Right cardiac atrium (tissue), 5 donors: Measurements from ENCODE around the gene MYBBP1A. TPM values are rescaled to one million over a fixed set of nuclear protein-coding genes. Genes with fewer than 3 reads are reported as not detected.
A peak's percentile ranks its signal among the peaks of the same experiment; 100 is the strongest.
"Not testable (repeated sequence)": the region's sequence is repeated elsewhere in the genome, so short reads cannot be mapped to it uniquely, and the experiment has no call there.

Source experiments
- ATAC-seq, 2 donors: fragments of 200-7000 bp; cut with Tn5 transposase; one replicate each; pipeline versions ENCODE4 v1.8.0 to v1.9.1; 2020; ENCODE audit warnings: moderate library complexity in 2 of 2, mild to moderate bottlenecking in 1 of 2
- DNase-seq, 3 donors: peaks; one replicate each; pipeline ENCODE4 v3.0.0-alpha.2; 2020
- H3K27ac ChIP-seq: one replicate; pipeline ENCODE4 v1.5.1; 2013; ENCODE audit warnings: mild to moderate bottlenecking, low read length, control low read depth, moderate library complexity
- H3K27me3 ChIP-seq: one replicate; pipeline ENCODE4 v1.6.1; 2013; ENCODE audit not compliant: control insufficient read depth, insufficient read depth
- H3K4me1 ChIP-seq: one replicate; pipeline ENCODE4 v1.6.1; 2013; ENCODE audit warnings: low read length; ENCODE audit not compliant: control insufficient read depth, insufficient read depth
- H3K4me3 ChIP-seq: one replicate; pipeline ENCODE4 v1.5.1; 2013; ENCODE audit warnings: low read length, control low read depth
- H3K9me3 ChIP-seq: one replicate; pipeline ENCODE4 v1.6.1; 2013; ENCODE audit warnings: low read length; ENCODE audit not compliant: control insufficient read depth
- WGBS: extraction: QIAGEN DNeasy Blood & Tissue Kit; methylation state at CpG from one replicate; pipeline ENCODE4 v1.1.7; 2013; 5-methylcytosine and 5-hydroxymethylcytosine counted together
- intact Hi-C, 4 donors: fragments of 100-400 bp; cut with DNase I; formaldehyde crosslinking; loops; one replicate each; pipeline versions ENCODE4 v1.11.0 to v1.14.0; 2022 to 2023
- long read RNA-seq, 4 donors: library from polyadenylated mRNA; unstranded; transcript quantifications; one replicate each; pipeline ENCODE4 v2.0.0, GENCODE V29; 2020 to 2021
- polyA plus RNA-seq: library from polyadenylated mRNA; stranded (reverse); fragments of 200-250 nt; gene quantifications from one replicate; pipeline ENCODE4 v1.2.3, GENCODE V29; 2013
- total RNA-seq, 4 donors: library from RNA; stranded (reverse); fragmentation: NEBNext Ultra II Directional; extraction: Animal tissue kit (Norgen Biotek cat#: 25700); gene quantifications; one replicate each; pipeline ENCODE4 v1.2.1, GENCODE V29; 2021
- donor health status: healthy with polysubstance abuse.
- donor health status: DM: no; HTN: yes; CAD: no.
- donor health status: DM: no; HTN: no; CAD: no.
- donor health status: DM: no; HTN: yes; CAD: no; lungs with severe emphysema.
- donor health status: DM: yes; HTN: yes; CAD: no.

MYBBP1A gene
- 10 to 100 TPM; 18.4 to 28.5 (median 23.1) TPM for total RNA-seq
- polyA plus RNA-seq, result 15.9 TPM
- long read RNA-seq, donor 1, full-length matches to known transcripts, result 10 of 29 reads
- long read RNA-seq, donor 1, partial matches to known transcripts, result 9 of 29 reads
- long read RNA-seq, donor 1, other reads (novel, unspliced or antisense), result 10 of 29 reads
- long read RNA-seq, donor 2, full-length matches to known transcripts, result 1 of 9 reads
- long read RNA-seq, donor 2, partial matches to known transcripts, result 5 of 9 reads
- long read RNA-seq, donor 2, other reads (novel, unspliced or antisense), result 3 of 9 reads
- long read RNA-seq, donor 3, full-length matches to known transcripts, result 10 of 35 reads
- long read RNA-seq, donor 3, partial matches to known transcripts, result 14 of 35 reads
- long read RNA-seq, donor 3, other reads (novel, unspliced or antisense), result 11 of 35 reads
- long read RNA-seq, donor 4, full-length matches to known transcripts, result 3 of 7 reads
- long read RNA-seq, donor 4, partial matches to known transcripts, result 4 of 7 reads
- long read RNA-seq, donor 4, other reads (novel, unspliced or antisense), result 0 of 7 reads

- Histone ChIP-seq H3K27me3 (no peaks in the 10 kb centered on the region), H3K4me1 (peaks cover 4% of the 10 kb centered on the region), H3K4me3 (peak within 1 kb of the TSS; percentile 86), H3K27ac (peak within 1 kb of the TSS; percentile 71), H3K9me3 (no peaks in the 10 kb centered on the region)
- DNase-seq (peak; percentile 99), ATAC-seq (peak; percentile 93)
- WGBS, result under 1% methylated on average over 69 of the region's 69 CpGs
- intact Hi-C loops, result loop anchor here in 1 of 4 donors (5.0 kb wide), 1 partner anchor 133 kb away; no protein-coding TSS in a partner anchor
These were observed at the start of gene MYBBP1A for GRCh38 chr17:4554997-4555799. MYBBP1A (minus strand) TSS chr17:4555384; CDS start chr17:4555324, 60 bp downstream.

- 85% methylated on average over 11 of the region's 11 CpGs for whole genome bisulfite sequencing
- intact Hi-C loops, H3K4me3 ChIP-seq, H3K4me1 ChIP-seq, H3K27me3 ChIP-seq, ATAC-seq, H3K27ac ChIP-seq, DNase-seq, H3K9me3 ChIP-seq: not testable (repeated sequence)
These were observed 49.6 kb upstream of the MYBBP1A start for GRCh38 chr17:4604736-4605135.

- peak; percentile 87 to 96 (median 92) for DNase-seq
- H3K27ac ChIP-seq, result peak overlapping the region; percentile 14
- 56% methylated on average over 18 of the region's 18 CpGs for WGBS
- intact Hi-C loops, result no loop called here
- H3K9me3 ChIP-seq, result no peaks in the 10 kb centered on the region
- H3K4me1 ChIP-seq, result peaks cover 10% of the 10 kb centered on the region
- H3K27me3 ChIP-seq, result no peaks in the 10 kb centered on the region
- no peak overlapping the region for H3K4me3 ChIP-seq
- peak; percentile 38 to 40 for ATAC-seq
These were observed 49.0 kb upstream of the MYBBP1A start for GRCh38 chr17:4604111-4604644.

- peaks cover 10% of the 10 kb centered on the region for H3K4me1 ChIP-seq
- no peak overlapping the region for H3K4me3 ChIP-seq
- intact Hi-C loops, result no loop called here
- WGBS, result 82% methylated on average over 5 of the region's 5 CpGs
- H3K27ac ChIP-seq, result no peak overlapping the region
- DNase-seq, result no peak
- H3K9me3 ChIP-seq, result no peaks in the 10 kb centered on the region
- H3K27me3 ChIP-seq, result no peaks in the 10 kb centered on the region
- ATAC-seq, result no peak
These were observed 46.9 kb upstream of the MYBBP1A start for GRCh38 chr17:4602041-4602440.

GRCh38 chr17:4601326-4601725 is 46.1 kb upstream of the MYBBP1A start:
- H3K27ac ChIP-seq, result peak overlapping the region; percentile 86
- DNase-seq (no peak), ATAC-seq (no peak)
- intact Hi-C loops, result no loop called here
- H3K4me1 ChIP-seq, result peaks cover 10% of the 10 kb centered on the region
- no peak overlapping the region for H3K4me3 ChIP-seq
- H3K27me3 ChIP-seq, result no peaks in the 10 kb centered on the region
- WGBS, result 96% methylated on average over 4 of the region's 4 CpGs
- no peaks in the 10 kb centered on the region for H3K9me3 ChIP-seq

GRCh38 chr17:4600563-4600962 is 45.4 kb upstream of the MYBBP1A start:
- Histone ChIP-seq H3K4me3 (no peak overlapping the region), H3K4me1 (peaks cover 9% of the 10 kb centered on the region), H3K27me3 (no peaks in the 10 kb centered on the region), H3K9me3 (no peaks in the 10 kb centered on the region), H3K27ac (peak overlapping the region; percentile 86)
- intact Hi-C loops, result no loop called here
- DNase-seq, result peak in 2 of 3 donors; percentile 79 to 85
- whole genome bisulfite sequencing, result 60% methylated on average over 13 of the region's 13 CpGs
- peak; percentile 33 to 51 for ATAC-seq

- Histone ChIP-seq H3K27ac (peak overlapping the region; percentile 73), H3K4me3 (no peak overlapping the region), H3K9me3 (no peaks in the 10 kb centered on the region), H3K27me3 (no peaks in the 10 kb centered on the region), H3K4me1 (peaks cover 9% of the 10 kb centered on the region)
- intact Hi-C loops, result no loop called here
- DNase-seq (peak; percentile 75 to 91 (median 90)), ATAC-seq (peak; percentile 53 to 59)
- 39% methylated on average over 25 of the region's 25 CpGs for WGBS
These were observed 44.5 kb upstream of the MYBBP1A start for GRCh38 chr17:4599505-4600281.

GRCh38 chr17:4598776-4599504 is 43.8 kb upstream of the MYBBP1A start:
- Histone ChIP-seq H3K9me3 (no peaks in the 10 kb centered on the region), H3K27me3 (no peaks in the 10 kb centered on the region), H3K27ac (peak overlapping the region; percentile 73), H3K4me1 (peaks cover 6% of the 10 kb centered on the region), H3K4me3 (no peak overlapping the region)
- intact Hi-C loops, result no loop called here
- peak; percentile 82 to 88 for ATAC-seq
- WGBS, result 50% methylated on average over 20 of the region's 20 CpGs
- peak; percentile 83 to 91 (median 87) for DNase-seq

- no peak overlapping the region for H3K4me3 ChIP-seq
- DNase-seq (peak in 2 of 3 donors; percentile 70 to 71), ATAC-seq (no peak)
- no peaks in the 10 kb centered on the region for H3K27me3 ChIP-seq
- H3K4me1 ChIP-seq, result peaks cover 6% of the 10 kb centered on the region
- intact Hi-C loops, result no loop called here
- 70% methylated on average over 13 of the region's 13 CpGs for WGBS
- H3K27ac ChIP-seq, result peak overlapping the region; percentile 21
- H3K9me3 ChIP-seq, result no peaks in the 10 kb centered on the region
These were observed 42.8 kb upstream of the MYBBP1A start for GRCh38 chr17:4597975-4598374.
